TTC549 (cell line): Measurements from ENCODE around the gene MISP.
A peak's percentile ranks its signal among the peaks of the same experiment; 100 is the strongest.

Experiments used
- FAIRE-seq: peaks from 2 replicates; lab custom pipeline; 2012; peaks lifted over from hg19 to GRCh38; lab: Jason Lieb, UNC

The MISP gene

GRCh38 chr19:778910-779653 lies 28.2 kb downstream of the MISP start:
- no peak for FAIRE-seq

- no peak for FAIRE-seq
These were observed 30.0 kb downstream of the MISP start for GRCh38 chr19:780935-781334.

- FAIRE-seq: no peak
These were observed 30.9 kb downstream of the MISP start for GRCh38 chr19:781800-782184.

- no peak for FAIRE-seq
These were observed 31.4 kb downstream of the MISP start for GRCh38 chr19:782185-782877.

GRCh38 chr19:782878-783668 lies 32.2 kb downstream of the MISP start:
- no peak for FAIRE-seq

- no peak for FAIRE-seq
These were observed 33.6 kb downstream of the MISP start for GRCh38 chr19:784541-784940.

- FAIRE-seq: no peak
These were observed 36.6 kb downstream of the MISP start for GRCh38 chr19:787536-787935.

GRCh38 chr19:788686-788982 lies 37.7 kb downstream of the MISP start:
- no peak for FAIRE-seq

- no peak for FAIRE-seq
These were observed 38.2 kb downstream of the MISP start for GRCh38 chr19:788983-789700.

GRCh38 chr19:789701-790060 lies 38.8 kb downstream of the MISP start:
- FAIRE-seq: peak; percentile 60

GRCh38 chr19:791007-791566 lies 40.2 kb downstream of the MISP start:
- FAIRE-seq: no peak

GRCh38 chr19:791567-792305 lies 40.8 kb downstream of the MISP start:
- FAIRE-seq: no peak

- FAIRE-seq: no peak
These were observed 41.5 kb downstream of the MISP start for GRCh38 chr19:792306-792885.

- no peak for FAIRE-seq
These were observed 42.9 kb downstream of the MISP start for GRCh38 chr19:793806-794205.

GRCh38 chr19:795073-795611 lies 44.2 kb downstream of the MISP start:
- FAIRE-seq: no peak

- no peak for FAIRE-seq
These were observed 45.0 kb downstream of the MISP start for GRCh38 chr19:795691-796581.

- FAIRE-seq: peak; percentile 98
These were observed 46.0 kb downstream of the MISP start, which contains the start of gene PTBP1 for GRCh38 chr19:796692-797527. Gene PTBP1 (plus strand): TSS chr19:797452. CDS start chr19:797498, 46 bp downstream.

GRCh38 chr19:797528-798414 lies 46.9 kb downstream of the MISP start:
- no peak for FAIRE-seq
